Dermis blood vessel endothelial cell (primary cell): Measurements from ENCODE around the gene RAB8B. TPM values are rescaled to one million over a fixed set of nuclear protein-coding genes. Genes with fewer than 3 reads are reported as not detected.

ENCODE experiments used
- DNase-seq: peaks from one replicate; pipeline ENCODE4 v3.0.0; 2010
- total RNA-seq: library from RNA; depleted of rRNA; stranded (reverse); fragments of >200 nt; gene quantifications from 2 replicates; pipeline ENCODE4 v1.2.3, GENCODE V29; 2014

The RAB8B gene
- total RNA-seq, 1 donor from 2014 or later = 81.5 TPM

- DNase-seq = no peak
These were observed 21.0 kb downstream of the RAB8B start for GRCh38 chr15:63210151-63211091.

DNA sequence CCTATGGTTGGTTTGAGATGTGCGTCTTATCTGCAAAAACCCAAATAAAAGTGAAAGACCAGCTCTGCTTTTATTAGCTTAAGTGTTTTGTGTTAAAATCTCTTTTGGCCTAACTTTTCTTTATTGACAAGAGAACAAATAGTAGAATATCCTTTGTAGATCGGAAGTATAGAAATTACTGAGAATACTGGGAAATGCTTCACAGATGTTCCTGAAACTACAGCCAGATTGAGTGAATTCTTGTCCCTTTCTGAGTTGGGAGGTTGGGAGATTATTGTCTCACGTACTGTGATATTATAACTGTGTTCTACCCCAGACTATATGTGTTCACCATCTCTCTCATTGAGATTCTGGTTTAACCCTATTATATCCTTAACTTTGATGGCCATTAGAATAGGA is 21.7 kb downstream of the RAB8B start:
- no peak for DNase-seq

- no peak for DNase-seq
These were observed 22.1 kb downstream of the RAB8B start for GRCh38 chr15:63211549-63211948.

DNA sequence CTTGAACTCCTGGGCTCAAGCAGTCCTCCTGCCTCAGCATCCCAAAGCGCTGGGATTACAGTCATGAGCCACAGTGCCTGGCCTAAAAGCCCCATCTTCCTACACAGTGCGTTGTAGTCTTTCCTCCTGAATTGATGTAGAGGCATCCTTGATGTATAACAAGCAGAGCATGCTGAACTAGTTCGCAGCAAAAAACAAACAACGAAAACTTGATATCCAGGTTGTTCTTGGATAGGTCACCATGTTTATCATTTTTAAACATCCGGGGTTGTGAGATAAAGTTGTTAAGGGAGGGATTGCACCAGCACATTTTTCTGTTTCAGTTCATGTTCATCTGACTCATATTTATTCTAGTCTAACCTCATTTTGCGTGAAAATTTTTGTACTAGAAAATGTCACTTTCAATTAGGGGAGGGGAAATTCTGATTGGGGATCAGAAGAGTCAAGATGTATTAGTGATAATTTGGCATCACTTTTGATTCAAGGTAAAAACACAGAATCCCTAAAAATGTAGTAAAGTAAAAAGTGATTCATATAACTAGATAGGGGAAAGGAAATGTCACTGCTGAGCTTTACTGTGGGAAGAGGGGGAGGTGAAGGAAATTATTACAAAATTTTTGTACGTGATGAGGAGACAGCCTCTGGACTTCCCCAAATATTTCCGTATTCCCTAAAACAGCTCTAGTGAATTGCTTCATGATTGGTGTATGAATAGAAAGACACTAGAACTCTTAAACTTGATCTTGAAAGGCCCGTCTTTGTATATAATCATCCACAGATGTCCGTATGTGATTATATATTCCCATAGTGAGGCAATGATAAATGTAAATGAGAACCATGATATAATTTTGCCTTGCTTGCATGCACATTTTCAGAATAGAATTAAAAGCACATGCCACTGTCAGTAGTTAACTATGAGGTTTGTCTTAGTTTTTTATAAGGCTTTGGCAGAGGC is 22.9 kb downstream of the RAB8B start:
- DNase-seq = peak; percentile 37

- DNase-seq = peak; percentile 58
These were observed 28.8 kb downstream of the RAB8B start for GRCh38 chr15:63218100-63218808.

DNA sequence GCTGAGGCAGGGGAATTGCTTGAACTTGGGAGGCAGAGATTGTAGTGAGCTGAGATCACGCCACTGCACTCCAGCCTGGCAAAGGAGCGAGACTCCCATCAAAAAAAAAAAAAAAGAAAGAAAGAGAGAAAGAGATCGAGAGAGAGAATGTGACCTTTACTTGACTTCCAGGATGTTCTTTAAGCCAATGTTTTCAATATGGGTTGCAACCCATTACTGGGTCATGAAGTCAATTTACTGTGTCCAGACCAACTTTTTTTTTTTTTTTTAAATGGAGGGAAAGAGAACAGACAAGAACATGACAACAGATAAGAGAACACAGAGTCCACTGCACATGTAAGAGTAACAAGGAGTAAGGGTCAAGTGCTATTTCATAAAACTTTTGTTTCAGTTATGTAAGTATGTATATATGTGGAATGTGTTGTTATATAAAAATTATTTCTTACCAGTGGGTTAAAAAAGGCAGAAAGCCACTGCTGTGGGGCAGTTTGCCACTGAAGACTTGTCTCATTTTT is 29.8 kb downstream of the RAB8B start:
- DNase-seq = no peak

GRCh38 chr15:63221346-63221745 is 31.9 kb downstream of the RAB8B start:
- peak; percentile 85 for DNase-seq

GRCh38 chr15:63223463-63223862 is 34.1 kb downstream of the RAB8B start:
- DNase-seq = no peak

GRCh38 chr15:63225381-63225780 is 36.0 kb downstream of the RAB8B start:
- no peak for DNase-seq

GRCh38 chr15:63226155-63226883 is 36.9 kb downstream of the RAB8B start:
- DNase-seq = no peak

DNA sequence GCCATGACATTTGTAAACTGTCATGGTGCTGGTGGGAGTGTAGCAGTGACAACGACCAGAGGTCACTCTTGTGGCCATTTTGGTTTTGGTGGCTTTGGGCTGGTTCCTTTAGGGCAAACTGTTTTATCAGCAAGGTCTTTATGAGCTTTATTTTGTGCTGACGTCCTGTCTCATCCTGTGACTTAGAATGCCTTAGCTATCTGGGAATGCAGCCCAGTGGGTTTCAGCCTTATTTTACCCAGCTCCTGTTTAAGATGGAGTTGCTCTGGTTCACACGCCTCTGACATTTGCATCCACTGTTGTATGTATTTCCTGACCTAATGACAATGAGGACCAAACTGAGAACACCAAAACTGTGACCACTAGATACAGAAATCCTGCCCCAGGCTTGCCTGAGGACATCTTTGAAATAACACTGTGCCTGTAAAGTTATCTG is 37.6 kb downstream of the RAB8B start:
- no peak for DNase-seq

GRCh38 chr15:63227689-63228088 is 38.3 kb downstream of the RAB8B start:
- DNase-seq = no peak

GRCh38 chr15:63231206-63231605 is 41.8 kb downstream of the RAB8B start:
- DNase-seq = peak; percentile 37

DNA sequence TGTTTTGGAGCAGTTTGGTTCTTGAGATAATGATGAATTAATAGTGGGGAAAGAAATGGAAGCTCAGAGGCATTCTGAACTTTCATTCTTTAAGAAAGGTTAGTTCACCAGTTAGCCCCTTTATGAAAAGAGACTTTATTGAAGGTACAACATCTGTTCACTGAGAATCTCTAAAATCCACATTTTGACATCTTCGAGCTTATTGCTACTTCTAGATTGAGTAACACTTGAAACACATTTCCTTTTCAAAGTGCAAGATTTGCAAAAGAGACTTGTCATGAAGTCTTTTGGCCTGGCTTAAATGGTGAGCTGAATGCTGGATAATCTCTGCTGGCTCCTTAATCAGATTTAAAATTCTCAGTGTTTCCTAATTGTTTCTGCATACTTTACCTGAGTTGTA is 42.3 kb downstream of the RAB8B start:
- DNase-seq = peak; percentile 23

DNA sequence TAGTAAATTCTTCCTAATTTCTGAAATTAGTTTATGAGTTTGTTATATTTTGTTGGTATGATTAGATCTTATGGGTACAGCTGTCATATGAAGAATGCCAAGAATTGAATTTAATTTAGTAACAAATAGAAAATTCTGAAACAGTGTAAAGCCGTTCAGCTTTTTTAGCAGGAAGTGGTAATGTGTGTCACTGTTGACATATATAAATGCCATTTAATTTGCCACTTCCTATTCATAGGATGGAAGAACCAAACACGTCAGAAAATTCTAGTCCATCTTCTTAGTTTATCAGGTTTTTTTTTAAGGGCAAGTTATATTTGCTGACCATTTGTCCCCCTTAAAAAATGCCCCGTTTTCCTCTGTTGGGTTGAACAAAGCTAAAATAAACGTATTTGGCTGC is 43.0 kb downstream of the RAB8B start:
- DNase-seq = peak; percentile 38

- no peak for DNase-seq
These were observed 43.5 kb downstream of the RAB8B start for GRCh38 chr15:63232943-63233342.

DNA sequence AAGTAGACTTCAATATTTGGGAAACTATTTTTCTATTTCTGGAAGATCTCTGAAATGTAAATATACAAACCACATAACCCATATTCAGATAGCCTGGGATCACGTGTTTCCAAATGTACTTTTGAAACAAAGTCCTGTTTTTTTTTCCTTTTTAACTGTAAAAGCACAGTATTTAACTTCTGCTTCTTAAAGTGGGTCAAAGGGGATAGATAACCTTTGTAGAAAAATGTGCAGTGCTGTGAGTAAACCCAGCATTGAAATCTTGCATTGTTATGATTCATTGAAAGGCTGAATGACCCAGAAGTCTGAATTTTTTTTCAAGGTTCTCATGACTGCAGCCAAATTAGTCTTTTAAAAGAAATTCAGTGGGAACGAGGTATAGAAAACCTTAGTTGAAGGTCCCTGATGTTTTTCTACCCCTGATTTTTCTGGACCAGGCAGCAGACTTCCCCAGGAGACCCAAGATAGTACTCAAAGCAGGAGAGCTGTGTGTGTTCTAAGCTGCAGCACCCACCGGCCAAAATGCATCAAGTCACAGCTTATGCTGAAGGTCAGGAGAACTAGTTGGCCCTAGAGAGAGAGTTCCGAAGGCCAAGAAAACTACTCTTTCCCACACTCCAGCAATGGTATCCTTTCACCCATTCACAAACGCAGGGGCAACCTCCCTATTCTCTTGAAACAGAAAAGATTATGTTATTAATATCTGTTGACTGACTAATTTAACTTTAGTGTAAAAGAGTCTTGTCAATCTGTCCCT is 44.4 kb downstream of the RAB8B start:
- DNase-seq = peak; percentile 79

DNA sequence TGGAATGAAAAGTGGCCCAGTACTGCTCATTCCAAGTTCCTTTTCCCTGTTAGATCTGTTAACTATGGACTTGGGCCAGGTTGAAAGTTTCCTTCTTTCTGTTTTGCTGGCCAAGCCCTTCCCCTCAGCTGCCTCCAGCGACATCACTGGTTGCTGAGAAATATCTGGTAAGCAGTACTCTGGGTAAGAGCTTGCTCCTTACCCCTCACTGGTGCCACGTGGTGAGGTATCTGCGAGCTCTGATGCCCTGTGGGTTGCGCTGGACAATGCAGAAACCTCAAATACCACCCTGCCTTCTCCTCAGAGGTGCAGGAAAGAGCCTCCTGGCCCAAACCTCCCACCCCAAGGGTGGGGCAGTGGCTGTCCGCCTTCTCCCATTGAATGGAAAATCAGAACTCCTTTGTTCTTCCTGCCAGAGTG is 45.1 kb downstream of the RAB8B start:
- DNase-seq = peak; percentile 56

DNA sequence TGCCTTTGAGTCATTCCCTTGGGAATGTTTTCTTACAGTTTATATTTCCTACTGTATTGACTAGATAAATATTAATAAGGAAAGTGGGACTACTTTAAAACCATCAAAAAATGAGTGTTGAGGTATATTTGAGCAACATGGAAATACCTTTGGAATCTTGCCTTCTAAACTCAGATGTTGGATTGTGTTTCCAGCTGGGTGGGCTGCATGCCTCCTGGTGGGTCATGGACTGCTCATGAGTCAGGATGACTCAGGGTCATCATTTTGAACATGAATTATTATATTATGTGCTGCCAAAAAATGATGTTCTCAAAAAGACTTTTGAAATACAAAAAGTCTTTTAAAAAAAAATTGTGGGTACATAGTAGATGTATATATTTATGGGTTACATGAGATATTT is 46.9 kb downstream of the RAB8B start:
- peak; percentile 59 for DNase-seq

DNA sequence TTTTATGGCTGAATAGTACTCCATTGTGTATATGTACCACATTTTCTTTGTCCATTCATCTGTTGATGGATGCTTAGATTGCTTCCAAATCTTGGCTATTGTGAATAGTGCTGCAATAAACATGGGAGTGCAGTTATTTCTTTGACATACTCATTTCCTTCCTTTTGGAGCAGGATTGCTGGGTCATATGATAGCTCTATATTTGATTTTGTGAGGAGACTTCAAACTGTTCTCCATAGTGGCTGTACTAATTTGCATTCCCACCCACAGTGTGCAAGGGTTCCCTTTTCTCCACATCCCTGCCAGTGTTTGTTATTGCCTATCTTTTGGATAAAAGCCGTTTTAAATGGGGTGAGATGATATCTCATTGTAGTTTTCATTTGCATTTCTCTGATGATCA is 47.7 kb downstream of the RAB8B start:
- peak; percentile 28 for DNase-seq

- no peak for DNase-seq
These were observed 48.8 kb downstream of the RAB8B start for GRCh38 chr15:63238171-63238570.
